ENCODE data around the gene TRPM8.

TRPM8 gene

GRCh38 chr2:234061624-234062257 is 144.6 kb downstream of the TRPM8 start:
- POLR2A ChIA-PET (ENCODE audit: low non-redundant PET) = no interaction called here
- no peak for DNase-seq (ENCODE audit: low spot score)
- CTCF ChIA-PET = no interaction called here
- TF ChIP-seq CTCF (conservative IDR thresholded peaks at IDR 0.05; ENCODE audit: low read depth) = no peak
- no peak overlapping the region for H3K27ac ChIP-seq

GRCh38 chr2:234066587-234066986 is 149.4 kb downstream of the TRPM8 start:
- ChIA-PET POLR2A (ENCODE audit: low non-redundant PET) (no interaction called here), CTCF (interaction anchor here (0.6 kb wide), 1 partner anchor 9 kb away, joined by 3 read pairs; no protein-coding TSS in a partner anchor)
- no peak for TF ChIP-seq CTCF (conservative IDR thresholded peaks at IDR 0.05; ENCODE audit: low read depth)

More at GRCh38 chr2:234066587-234066986, 149.4 kb downstream of the TRPM8 start:
- H3K27ac ChIP-seq = no peak overlapping the region
- DNase-seq (ENCODE audit: low spot score) = no peak
